ENCODE results near the gene INMT.

The INMT gene

DNA sequence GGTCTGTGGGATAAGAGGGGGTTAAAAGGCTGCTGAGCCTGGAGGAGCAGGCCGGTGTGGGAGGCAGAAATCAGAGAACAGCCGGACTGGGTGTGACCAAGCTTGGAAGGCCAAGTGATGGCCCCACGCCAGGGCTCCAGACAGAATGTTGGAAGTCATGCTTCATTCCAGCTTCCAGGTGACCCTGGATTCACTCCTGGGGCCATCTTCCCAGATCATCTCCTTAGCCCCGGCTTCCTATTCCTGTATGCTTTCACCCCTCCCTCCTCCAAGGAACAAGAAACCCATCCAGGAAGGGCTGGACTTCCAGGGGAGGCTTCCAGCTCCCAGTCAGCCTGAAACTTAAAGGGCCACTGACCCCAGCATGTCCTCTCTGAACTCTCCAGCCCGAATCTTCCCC is 1.0 kb downstream of the INMT start:
- no peak for DNase-seq (ENCODE audit: low read depth)

DNA sequence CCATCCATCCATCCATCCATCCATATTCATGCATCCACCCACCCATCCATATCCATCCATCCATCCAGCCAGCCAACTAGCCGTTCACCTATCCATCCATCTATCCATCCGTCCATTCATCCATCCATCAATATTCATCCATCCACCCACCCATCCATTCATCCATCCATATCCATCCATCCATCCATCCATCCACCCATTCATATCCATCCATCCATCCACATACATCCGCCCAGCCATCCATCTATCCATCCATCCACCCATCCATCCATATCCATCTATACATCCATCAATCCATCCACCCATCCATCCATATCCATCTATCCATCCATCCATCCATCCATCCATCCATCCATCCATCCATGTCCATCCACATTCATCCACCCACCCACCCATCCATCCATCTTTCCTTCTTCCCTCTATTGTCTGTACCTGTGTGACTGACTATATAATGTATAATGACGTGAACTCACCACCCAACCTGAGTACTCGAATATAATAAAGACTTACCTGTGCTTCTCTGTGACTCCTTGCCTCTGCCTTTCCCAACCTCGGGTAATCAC is 2.5 kb downstream of the INMT start:
- DNase-seq (ENCODE audit: low read depth) = no peak

DNA sequence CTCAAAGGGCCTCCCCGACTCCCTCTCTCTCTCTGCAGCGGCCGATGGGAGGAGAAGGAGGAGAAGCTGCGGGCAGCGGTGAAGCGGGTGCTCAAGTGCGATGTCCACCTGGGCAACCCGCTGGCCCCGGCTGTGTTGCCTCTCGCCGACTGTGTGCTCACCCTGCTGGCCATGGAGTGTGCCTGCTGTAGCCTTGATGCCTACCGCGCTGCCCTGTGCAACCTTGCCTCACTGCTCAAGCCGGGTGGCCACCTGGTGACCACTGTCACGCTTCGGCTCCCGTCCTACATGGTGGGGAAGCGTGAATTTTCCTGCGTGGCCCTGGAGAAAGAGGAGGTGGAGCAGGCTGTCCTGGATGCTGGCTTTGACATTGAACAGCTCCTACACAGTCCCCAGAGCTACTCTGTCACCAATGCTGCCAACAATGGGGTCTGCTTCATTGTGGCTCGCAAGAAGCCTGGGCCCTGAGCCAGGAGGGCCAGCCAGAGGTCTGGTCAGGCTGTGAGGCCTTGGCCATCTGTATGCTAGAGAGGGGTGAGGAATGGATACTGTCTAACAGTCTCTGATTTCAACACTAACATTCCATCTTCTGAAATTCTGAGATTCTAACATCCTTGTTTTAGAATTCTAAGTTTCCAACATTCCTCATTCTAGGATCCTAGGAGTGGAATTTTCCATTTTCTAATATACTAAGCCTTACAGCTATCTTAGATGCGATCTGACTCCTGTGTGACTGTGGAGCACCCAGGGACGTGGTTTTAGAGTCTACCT is 3.6 kb downstream of the INMT start:
- DNase-seq (ENCODE audit: low read depth) = no peak

DNA sequence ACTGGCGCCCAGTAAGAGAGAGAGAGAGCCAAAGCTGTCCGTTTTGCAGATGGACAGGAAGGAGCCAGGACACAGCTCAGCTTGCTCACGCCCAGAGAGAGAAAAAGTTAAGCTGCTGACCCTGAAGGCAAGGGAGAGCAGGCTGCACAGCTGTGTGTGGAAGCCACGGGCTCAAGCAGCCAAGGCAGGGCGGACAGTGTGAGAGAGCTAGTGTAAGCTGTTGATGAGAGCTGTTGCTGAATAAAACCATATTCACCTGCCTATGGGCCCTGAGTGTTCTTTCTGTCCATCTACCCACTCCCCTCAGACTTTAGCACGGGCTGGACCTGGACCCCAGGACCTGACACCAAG is 5.4 kb downstream of the INMT start:
- no peak for DNase-seq (ENCODE audit: low read depth)

DNA sequence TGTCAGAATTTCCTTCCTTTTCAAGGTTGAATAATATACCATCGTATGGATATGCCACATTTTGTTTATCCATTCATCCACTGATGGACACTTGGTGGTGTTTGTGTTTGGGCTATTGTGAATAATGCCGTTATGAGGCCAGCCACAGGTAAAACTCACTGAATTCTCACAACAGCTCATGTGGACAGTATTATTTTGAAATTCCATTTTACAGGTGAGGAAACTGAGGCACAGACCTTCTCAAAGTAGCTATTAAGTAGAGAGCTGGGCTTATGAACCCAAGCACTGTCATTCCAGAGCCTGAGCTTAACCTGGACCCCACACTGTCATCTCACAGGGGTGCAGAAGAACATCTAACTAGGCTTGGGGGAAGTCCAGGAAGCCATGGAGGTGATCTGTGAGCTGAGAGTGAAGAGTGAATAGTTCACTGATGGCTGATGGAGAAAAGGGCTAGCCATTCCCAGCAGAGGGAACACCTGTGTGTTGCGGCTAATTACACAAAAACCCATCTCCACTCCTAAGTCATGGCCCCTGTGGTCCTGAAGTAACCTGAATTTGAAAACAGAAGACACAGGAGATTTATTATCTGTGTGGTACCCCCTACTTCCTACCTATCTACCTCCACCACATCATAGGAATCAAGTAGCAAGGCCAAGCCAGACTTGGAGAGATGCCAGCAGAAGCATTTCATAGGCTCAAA is 8.7 kb downstream of the INMT start:
- DNase-seq (ENCODE audit: low read depth) = no peak

DNA sequence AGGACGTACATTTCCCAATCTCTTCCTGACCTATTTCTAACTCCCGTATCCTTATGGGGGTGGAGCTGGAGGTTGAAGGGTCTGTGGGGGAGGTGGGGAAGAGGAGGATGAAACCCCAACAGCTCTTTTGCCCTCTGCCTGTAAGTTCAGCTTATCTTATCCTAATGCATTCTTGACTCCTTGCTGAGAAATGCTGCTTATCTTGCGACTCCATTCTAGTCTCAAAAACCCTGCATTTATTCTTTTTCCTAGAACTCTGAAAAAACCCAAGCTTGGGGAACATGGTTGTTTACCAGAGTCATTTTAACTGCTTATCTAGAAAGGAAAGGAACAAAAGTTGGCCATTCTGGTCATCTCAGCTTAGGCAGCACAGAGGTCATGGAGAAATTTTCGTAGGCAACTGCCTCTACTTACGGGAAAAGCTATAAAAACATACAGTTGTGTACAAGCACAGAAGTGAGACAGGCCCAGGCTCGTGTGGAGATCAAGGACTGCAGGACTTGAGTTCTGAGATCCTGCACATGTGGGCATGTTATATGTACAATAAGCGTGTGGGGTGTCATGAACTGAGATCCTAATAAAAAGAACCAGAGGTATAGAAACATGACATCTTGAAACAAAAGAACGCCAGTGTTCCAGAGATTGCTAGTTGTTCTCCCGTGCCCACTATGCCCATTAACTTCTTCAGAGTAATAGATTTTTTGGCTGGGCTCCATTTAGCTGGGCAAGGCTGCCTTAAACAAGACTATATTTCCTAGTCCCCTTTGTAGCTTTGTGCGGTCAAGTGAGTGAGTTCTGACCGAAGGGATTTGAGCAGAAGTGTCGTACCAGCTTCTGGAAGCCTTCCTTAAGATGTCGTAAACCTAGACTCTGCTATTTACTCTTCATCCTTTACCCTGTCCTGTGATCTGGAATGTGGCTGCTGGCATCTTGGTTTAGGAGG is 9.6 kb downstream of the INMT start:
- no peak for DNase-seq (ENCODE audit: low read depth)

DNA sequence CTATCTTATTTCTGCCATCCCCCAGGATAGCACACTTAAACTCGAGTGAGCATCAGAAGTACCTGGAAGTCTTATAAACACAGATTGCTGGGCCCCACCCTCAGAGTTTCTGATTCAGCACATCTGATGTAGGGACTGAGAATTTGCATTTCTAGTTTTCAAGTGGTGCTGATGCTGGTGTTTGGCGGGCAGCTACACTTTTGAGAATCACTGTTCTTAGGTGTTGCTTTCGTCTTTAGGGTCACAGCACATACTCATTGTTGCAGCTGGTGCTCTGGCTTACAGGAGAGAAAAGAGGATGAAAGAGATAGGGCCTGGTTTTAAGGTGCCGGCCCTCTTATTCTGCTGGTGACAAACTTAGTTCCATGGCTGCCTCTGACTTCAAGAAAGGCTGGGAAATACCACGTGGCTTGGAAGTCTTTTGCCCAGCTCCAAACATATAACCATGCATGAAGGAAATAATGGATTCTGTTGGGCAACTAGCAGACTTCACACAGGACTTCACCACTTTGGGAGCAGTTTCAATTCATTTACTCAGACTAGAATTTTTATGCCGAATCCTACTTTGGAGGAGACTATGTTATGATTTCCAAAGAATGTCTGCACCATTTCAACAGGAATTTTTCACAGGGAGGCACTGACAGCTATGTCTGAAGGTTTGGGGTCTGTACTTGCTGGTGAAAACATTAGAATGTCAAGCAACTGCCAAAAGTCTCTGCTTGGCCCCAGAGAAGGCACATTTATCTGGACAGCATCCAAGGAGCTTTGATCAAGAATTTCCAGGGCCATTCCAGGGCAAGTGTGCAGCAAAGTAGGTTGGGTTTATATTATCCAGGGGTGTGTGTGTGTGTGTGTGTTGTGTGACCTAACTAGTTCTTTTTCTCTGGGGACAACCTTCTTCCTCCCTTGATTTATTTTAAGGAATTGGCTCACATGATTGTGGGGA is 12.4 kb downstream of the INMT start:
- DNase-seq (ENCODE audit: low read depth) = no peak

DNA sequence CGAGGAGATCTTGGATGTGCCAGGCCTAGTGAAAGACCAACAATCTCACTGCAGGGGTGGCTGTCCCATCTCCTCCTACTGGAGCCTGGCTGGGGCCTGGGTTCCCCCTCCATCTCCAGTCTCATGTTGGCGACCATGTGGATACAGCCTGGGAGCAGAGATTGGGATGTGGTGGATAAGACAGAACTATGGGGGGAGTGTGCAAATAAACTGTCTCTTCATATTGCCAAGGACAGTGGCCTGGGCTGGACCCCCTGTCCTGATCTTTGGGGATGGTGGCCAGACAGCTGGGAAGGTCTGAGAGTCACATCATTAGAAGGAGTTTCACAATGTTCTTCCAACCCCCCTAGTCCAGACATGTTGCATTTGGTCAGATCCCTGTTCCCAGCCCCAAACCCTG is 13.5 kb downstream of the INMT start:
- no peak for DNase-seq (ENCODE audit: low read depth)

DNA sequence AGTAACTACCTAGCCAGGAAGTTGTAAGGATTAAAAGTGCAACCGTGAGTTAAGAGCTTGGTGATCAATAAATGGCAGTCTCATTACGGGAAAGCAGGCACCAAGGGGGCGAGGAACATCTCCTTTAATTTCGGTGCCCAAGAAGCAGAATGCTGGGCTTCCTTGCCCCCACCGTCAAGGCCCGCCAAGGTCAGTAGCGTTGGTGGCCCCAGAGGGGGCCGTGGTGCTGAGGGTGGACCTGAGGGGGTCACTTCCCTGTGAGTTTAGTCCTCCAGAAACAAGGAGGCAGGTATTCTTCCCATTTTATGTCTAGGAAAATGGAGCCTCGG is 18.9 kb downstream of the INMT start:
- no peak for DNase-seq (ENCODE audit: low read depth)

DNA sequence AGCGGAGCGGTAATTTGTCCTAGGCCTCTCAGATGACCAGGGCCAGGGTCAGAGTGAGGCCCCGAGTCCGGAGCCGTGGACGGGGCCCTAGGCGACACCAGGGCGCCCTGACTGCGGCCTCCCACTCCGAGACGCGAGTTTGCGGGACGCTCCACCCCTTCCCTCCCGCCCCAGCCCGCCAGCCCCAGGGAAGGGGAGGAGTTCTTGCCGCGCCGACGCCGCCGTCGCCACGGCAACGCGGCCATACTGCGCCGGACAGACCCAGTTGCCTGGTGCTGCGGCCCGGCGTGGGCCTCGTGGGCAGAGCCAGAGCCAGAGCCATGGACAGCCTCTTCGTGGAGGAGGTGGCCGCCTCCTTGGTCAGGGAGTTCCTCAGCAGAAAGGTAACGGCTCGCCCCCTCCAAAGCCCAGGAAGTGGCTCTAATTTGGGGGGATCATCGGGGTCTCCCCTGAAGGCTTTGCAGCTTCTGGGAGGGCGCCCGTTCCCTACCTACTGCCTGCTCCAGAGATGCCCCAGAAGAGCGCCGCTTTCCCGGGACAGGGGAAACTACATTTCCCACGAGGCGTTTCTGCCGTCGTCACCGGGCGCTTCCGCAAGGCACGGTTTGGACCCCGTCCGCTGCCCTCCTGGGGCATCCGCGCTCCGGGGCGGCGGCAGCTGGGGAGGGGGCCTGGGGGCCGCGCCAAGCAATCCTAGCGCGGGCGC is 19.4 kb downstream of the INMT start, which contains the start of gene MINDY4:
MINDY4 (plus strand) TSS at position 244 of the 706 bp plus-strand sequence; CDS start at position 321, 77 bp downstream.
- DNase-seq (ENCODE audit: low read depth) = peak; percentile 60

DNA sequence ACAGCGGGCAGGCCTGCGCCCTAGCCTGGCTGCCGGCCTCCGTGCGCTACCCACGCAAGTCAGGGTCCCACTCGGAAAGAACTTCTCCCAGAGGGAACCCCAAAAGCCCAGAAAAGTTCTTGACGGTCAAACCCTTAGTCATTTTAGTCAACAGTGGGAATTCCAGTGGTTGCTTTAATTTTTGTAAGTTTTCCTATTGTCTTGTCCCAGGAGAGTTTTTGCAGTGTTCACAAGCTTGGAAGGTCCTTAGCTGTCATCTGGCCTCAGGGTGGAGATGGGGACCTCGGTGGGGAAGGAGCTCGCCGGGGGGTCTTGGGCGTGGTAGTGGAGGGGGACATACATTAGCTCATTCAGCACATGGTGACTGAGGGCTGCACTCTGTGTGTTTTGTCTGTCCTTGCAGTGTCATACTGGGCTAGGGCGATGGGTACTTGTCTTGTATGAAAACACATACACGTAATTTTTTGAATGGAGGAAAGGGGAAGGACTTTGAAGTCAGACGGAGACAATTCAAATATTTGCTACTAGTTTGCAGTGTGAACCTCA is 20.0 kb downstream of the INMT start:
- DNase-seq (ENCODE audit: low read depth) = no peak

DNA sequence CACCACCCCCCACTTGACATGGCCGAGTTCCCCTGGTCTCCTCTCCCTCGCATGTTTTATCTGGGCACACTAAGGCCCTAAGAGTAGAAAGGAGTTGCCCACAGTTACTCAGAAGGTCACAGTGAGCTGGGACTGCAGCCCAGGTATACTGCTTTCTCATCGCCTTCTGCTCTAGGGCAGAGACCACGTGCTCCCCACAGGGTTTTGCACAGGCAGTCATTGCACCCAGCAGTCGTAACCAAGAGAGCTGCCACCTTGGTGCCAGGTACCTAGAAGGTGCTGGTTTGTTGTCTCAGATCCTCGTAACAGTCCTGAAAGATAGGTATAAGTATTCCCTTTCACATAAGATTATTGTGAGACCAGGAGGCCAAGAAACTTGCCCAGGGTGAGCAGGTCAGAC is 21.0 kb downstream of the INMT start:
- DNase-seq (ENCODE audit: low read depth) = no peak

DNA sequence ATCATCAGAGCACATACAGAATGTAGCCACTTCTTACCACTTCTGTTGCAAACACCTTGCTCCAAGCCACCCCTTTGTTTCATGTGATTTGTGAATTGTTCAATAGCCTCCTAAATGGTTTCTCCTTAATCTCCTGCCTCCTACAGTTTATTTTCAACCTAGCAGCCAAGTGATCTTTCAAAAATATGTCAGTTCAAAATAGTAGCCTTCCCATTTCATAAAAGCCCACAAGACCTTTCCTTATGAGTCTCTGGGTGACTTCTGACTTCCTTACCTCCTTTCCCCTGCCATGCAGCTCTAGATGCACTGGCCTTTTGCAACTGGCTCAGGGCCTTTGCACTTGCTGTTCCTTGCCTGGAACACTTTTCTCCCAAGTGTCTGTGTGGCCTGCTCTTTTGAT is 24.1 kb downstream of the INMT start:
- no peak for DNase-seq (ENCODE audit: low read depth)

DNA sequence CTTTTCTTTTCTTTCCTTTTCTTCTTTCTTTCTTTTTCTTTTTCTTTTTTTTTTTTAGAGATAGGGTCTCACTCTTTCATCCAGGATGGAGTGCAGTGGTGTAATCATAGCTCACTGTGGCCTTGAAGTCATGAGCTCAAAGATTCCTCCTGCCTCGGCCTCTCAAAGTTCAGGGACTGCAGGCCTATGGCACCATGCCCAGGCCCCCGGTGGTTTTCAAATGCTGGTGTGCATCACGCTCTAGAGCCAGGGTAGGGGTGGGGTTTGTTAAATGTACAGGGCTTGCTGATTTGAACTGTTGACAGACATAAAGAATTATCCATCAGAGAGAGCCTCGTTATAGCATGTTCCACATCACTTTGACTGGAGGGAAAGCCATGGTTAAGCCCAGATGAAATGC is 25.0 kb downstream of the INMT start:
- DNase-seq (ENCODE audit: low read depth) = no peak

DNA sequence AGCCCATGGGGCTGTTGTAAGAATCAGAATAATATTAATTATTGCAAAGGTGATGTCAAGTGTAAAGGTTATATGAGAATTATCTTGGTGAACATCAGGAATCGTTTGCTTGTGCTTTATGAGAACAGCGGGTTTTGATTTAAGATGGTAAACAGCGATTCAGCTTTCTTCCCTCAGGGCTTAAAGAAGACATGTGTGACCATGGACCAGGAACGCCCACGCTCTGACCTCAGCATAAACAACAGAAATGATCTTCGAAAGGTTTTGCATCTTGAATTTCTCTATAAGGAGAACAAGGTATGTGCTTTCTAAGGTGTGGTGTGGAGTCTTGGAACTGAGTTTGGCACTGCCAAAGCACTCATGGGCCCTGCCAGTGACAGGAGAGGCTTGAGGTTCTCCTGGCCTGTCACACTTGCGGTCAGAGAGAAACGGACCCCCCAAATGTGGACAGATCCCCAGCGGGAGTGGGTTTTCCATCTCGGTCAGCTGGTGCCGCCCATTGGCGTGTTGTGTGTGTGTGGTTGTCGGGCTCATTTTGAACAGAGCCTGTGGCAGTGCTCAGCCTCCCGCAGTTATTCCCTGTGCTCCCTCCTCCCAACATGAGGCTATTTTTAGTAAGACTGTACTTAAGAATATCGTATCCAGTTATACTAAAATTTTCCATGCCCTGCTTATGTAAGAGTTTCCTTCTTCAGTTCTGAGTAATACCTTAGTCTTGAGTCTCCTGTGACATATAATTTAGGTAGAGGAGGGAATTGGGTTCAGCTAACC is 26.5 kb downstream of the INMT start:
- DNase-seq (ENCODE audit: low read depth) = no peak

DNA sequence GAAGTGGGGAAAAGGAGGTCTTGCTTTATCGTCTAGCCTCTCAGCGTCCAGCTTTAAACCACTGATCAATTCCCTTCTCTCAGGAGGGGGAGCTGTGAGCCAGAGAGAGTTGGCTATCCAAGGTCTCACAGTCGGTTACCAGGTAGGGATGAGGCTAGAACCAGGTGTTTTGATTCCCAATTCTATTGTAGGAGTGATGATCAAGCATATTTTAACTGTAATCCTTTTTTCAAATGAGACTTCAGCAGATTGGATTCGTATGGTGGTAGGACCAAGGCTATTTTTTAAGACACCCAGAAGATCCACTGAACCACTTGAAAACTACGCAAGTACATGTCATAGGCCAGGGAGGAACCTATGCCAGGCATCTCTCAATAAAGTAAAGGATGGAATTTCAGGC is 27.6 kb downstream of the INMT start:
- no peak for DNase-seq (ENCODE audit: low read depth)

DNA sequence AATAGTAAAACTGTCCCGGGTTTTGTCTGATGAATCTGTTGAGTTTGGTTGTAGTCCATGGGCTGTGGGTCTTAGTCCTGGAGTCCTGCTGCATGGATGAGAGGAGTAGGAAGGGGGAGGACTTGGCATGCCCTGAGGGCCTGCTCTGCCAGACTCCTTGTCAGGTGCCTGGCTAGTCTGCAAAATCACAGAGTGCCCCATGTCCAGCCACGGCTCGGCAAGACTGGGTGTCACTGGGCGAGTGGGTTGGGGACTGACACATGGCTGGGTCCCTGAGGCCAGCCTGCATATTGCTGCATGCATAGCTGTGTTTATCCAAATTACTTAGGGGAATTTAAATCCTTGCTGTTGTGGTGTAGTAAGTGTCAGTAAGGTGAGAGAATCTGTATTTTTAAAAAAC is 29.0 kb downstream of the INMT start:
- DNase-seq (ENCODE audit: low read depth) = no peak

DNA sequence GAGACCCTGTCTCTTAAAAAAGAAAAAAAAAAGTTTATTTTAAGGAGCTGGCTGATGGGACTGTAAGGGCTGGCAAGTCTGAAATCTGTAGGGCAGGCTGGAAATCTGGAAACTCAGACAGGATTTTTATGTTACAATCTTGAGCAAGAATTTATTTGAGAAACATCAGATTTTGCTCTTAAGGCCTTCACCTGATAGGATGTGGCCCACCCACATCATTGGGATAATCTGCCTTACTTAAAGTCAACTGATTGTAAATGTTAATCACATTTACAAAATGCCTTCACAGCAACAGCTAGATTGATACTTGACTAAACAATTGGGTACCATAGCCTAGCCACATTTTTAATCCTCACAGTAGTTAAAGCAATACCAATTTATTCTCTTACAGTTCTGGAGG is 30.8 kb downstream of the INMT start:
- DNase-seq (ENCODE audit: low read depth) = no peak

DNA sequence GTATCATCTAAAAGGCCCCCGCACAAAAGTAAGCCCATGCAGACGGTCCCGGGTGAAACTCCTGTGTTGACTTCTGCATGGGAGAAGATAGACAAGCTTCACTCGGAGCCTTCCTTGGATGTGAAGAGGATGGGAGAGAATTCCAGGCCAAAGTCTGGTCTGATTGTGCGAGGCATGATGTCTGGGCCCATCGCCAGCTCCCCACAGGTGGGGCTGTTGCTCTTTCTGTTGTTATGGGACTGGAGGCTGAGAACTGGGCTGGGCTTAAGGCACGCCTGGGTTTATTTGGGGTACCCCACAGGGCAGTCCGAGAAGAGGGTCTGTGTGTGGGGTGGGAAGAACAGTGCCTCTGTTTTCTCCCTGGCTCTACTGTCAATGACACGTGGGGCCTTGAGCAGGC is 33.9 kb downstream of the INMT start:
- no peak for DNase-seq (ENCODE audit: low read depth)

DNA sequence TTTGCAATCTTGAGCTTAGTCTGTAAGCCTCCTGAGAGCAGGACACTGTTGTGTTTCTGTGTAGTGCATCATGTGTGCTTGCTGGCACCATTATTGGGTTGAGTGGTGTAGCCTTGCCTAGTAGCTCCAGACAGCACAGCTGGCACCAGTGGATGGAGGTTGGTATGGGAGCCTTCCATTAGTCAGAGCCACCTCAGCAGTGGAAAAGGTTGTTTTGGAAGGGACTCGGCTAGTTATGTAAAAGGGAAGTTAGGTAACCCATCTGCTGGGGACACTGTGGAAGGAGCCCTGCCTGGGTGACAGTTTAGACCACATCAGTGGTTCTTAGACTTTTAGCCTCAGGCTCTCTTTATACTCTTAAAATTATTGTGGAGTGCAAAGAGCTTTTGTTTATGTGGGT is 35.6 kb downstream of the INMT start:
- DNase-seq (ENCODE audit: low read depth) = no peak
